Right kidney (tissue), 1 donor: ENCODE results near the gene UGT1A3.

Experiments
- DNase-seq: peaks from one replicate; pipeline ENCODE4 v3.0.0-alpha.2; 2016

UGT1A3 gene

GRCh38 chr2:233758141-233758540, 29.3 kb downstream of the UGT1A3 start:
- no peak for DNase-seq

- DNase-seq, result no peak
These were observed 30.0 kb downstream of the UGT1A3 start for GRCh38 chr2:233758849-233759248.

- no peak for DNase-seq
These were observed 31.2 kb downstream of the UGT1A3 start, which contains the start of gene UGT1A1 for GRCh38 chr2:233760043-233760442. Gene UGT1A1, plus strand, starts transcription at chr2:233760270. Its CDS starts 18 bp downstream, at chr2:233760288.

- no peak for DNase-seq
These were observed 32.4 kb downstream of the UGT1A3 start for GRCh38 chr2:233761040-233761769.

GRCh38 chr2:233764264-233764663, 35.4 kb downstream of the UGT1A3 start:
- no peak for DNase-seq

- no peak for DNase-seq
These were observed 35.9 kb downstream of the UGT1A3 start for GRCh38 chr2:233764761-233765160.

- DNase-seq, result no peak
These were observed 37.6 kb downstream of the UGT1A3 start for GRCh38 chr2:233766416-233766815.

GRCh38 chr2:233768076-233768475, 39.2 kb downstream of the UGT1A3 start:
- no peak for DNase-seq

GRCh38 chr2:233769260-233769659, 40.4 kb downstream of the UGT1A3 start:
- DNase-seq, result no peak

- DNase-seq, result no peak
These were observed 43.3 kb downstream of the UGT1A3 start for GRCh38 chr2:233772153-233772552.

GRCh38 chr2:233772583-233772982, 43.7 kb downstream of the UGT1A3 start:
- DNase-seq, result no peak

- no peak for DNase-seq
These were observed 45.0 kb downstream of the UGT1A3 start for GRCh38 chr2:233773854-233774253.

- DNase-seq, result no peak
These were observed 46.6 kb downstream of the UGT1A3 start for GRCh38 chr2:233775414-233775813.

GRCh38 chr2:233778030-233778429, 49.2 kb downstream of the UGT1A3 start, which contains the start of gene MROH2A:
Gene MROH2A, plus strand, starts transcription at chr2:233778330. Its CDS starts 1,029 bp downstream, at chr2:233779359.
- no peak for DNase-seq

- no peak for DNase-seq
These were observed 50.9 kb downstream of the UGT1A3 start for GRCh38 chr2:233779722-233780121.

- no peak for DNase-seq
These were observed 51.9 kb downstream of the UGT1A3 start for GRCh38 chr2:233780771-233781170.

GRCh38 chr2:233789554-233789953, 60.7 kb downstream of the UGT1A3 start:
- no peak for DNase-seq

- no peak for DNase-seq
These were observed 62.5 kb downstream of the UGT1A3 start for GRCh38 chr2:233791151-233791882.

- DNase-seq, result no peak
These were observed 63.1 kb downstream of the UGT1A3 start for GRCh38 chr2:233791883-233792329.

GRCh38 chr2:233792720-233793119, 63.9 kb downstream of the UGT1A3 start:
- no peak for DNase-seq

GRCh38 chr2:233793465-233794127, 64.8 kb downstream of the UGT1A3 start:
- DNase-seq, result no peak

- no peak for DNase-seq
These were observed 65.4 kb downstream of the UGT1A3 start for GRCh38 chr2:233794128-233794658.

- no peak for DNase-seq
These were observed 66.9 kb downstream of the UGT1A3 start for GRCh38 chr2:233795735-233796171.
